ENCODE data around the gene TP53TG5.

Gene TP53TG5

GRCh38 chr20:45345104-45345936, 32.8 kb downstream of the TP53TG5 start:
- DNase-seq (ENCODE audit: low spot score in 2 of 2): no peak
- Mint-ChIP-seq H3K9me3 (no peaks in the 10 kb centered on the region), H3K27ac (ENCODE audit: low read depth) (no peak overlapping the region), H3K27me3 (peaks cover 9% of the 10 kb centered on the region), H3K4me3 (no peak overlapping the region), H3K36me3 (ENCODE audit: insufficient read depth) (no peaks in the 10 kb centered on the region), H3K4me1 (peaks cover 12% of the 10 kb centered on the region)
- ATAC-seq (replicated peaks; ENCODE audit: extremely low read depth, poor library complexity, severe bottlenecking): no peak

GRCh38 chr20:45344168-45344860, 33.8 kb downstream of the TP53TG5 start:
- Mint-ChIP-seq H3K36me3 (ENCODE audit: insufficient read depth) (no peaks in the 10 kb centered on the region), H3K4me3 (no peak overlapping the region), H3K27me3 (peaks cover 9% of the 10 kb centered on the region), H3K27ac (ENCODE audit: low read depth) (no peak overlapping the region), H3K4me1 (peaks cover 12% of the 10 kb centered on the region), H3K9me3 (no peaks in the 10 kb centered on the region)
- DNase-seq (ENCODE audit: low spot score in 2 of 2) (no peak), ATAC-seq (replicated peaks; ENCODE audit: extremely low read depth, poor library complexity, severe bottlenecking) (no peak)

- no peaks in the 10 kb centered on the region for H3K9me3 Mint-ChIP-seq
- H3K27me3 Mint-ChIP-seq: peaks cover 9% of the 10 kb centered on the region
- H3K27ac Mint-ChIP-seq (ENCODE audit: low read depth): no peak overlapping the region
- ATAC-seq (replicated peaks; ENCODE audit: extremely low read depth, poor library complexity, severe bottlenecking) (no peak), DNase-seq (ENCODE audit: low spot score in 2 of 2) (no peak)
- H3K4me1 Mint-ChIP-seq: peaks cover 11% of the 10 kb centered on the region
- H3K36me3 Mint-ChIP-seq (ENCODE audit: insufficient read depth): no peaks in the 10 kb centered on the region
- H3K4me3 Mint-ChIP-seq: no peak overlapping the region
Measured at GRCh38 chr20:45343532-45344167, 34.5 kb downstream of the TP53TG5 start.

DNA sequence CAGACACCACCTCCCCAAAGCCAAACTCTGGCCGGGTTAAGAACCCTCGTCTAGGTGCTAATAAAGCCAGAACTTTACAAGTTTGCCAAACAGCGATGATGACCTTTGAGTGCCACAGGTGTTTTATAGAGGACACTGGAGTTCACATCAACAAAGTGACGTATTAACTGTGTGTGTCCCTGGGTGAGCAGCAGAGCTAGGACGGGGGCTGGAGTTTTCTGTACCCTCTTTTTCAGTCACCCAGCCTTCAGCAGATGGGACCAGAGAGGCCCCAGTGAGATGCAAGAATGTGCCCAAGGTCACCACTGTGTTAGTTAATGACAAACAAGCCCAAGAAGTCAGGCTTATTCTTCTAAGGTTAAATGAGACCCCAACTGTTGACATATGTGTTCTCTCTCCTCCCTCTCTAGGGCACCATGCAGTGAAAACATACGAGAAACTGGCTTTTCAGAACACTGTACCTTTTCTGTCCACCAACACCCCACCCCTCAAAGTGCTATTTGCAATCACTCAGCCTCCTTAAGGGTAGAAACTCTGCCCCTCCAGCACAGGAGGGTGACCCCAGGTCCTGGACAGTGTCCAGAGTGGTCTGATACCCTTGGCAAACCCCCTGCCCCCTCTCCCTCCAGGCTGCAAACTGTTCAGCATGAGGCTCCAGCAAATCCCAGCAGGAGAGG, 35.1 kb downstream of the TP53TG5 start:
- peaks cover 9% of the 10 kb centered on the region for H3K27me3 Mint-ChIP-seq
- no peak overlapping the region for H3K27ac Mint-ChIP-seq (ENCODE audit: low read depth)

DNA sequence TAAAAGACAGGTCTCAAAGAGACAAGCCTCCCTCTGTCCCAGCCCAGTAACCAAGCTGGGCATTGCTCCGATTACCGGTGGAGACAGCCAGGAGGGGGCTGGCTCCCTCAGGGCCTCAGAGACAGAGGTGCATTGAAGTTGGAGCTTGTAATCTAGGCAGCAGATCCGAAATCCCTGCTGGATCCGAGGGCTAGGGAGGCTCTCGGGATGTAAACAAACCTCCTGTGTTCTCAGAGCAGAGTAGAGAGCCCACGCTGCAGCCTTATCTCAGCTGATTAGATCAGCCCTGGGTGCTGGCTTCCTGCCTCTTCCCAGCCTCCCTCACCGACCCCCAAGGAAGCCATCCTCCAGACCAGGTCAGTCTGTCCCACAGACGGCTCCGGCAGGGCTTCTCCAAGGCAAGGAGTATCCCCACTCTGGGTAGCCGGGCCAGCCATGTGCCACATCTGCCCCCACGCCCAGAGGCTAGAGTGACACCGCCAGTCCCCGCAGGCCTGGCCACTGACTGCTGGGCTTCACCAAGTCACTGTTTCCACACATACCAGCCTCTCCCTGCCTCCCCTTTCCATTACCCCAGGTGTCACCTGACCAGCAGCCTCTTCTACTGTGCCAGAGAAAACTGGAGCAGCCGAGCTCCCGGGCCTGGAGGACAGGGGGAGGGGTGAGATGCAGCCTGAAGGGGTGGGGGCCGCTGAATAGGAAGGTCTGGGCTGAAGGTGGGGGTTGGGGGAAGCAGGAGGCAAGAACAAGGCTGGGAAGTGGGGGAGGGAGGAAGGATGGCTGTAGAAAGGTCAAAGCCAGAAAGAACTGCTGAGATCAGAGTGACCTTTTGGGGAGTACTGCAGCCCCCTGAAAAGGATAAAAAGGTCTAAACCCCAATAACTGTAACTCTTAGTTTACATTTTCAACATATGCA, 35.9 kb downstream of the TP53TG5 start:
- H3K27ac Mint-ChIP-seq (ENCODE audit: low read depth): no peak overlapping the region
- no peaks in the 10 kb centered on the region for H3K9me3 Mint-ChIP-seq
- DNase-seq (ENCODE audit: low spot score in 2 of 2): no peak
- no peaks in the 10 kb centered on the region for H3K36me3 Mint-ChIP-seq (ENCODE audit: insufficient read depth)
- no peak overlapping the region for H3K4me3 Mint-ChIP-seq
- H3K4me1 Mint-ChIP-seq: peaks cover under 1% of the 10 kb centered on the region
- H3K27me3 Mint-ChIP-seq: peaks cover 9% of the 10 kb centered on the region
- no peak for ATAC-seq (replicated peaks; ENCODE audit: extremely low read depth, poor library complexity, severe bottlenecking)

More for the DNA sequence above, 35.1 kb downstream of the TP53TG5 start:
- H3K4me1 Mint-ChIP-seq: peaks cover 7% of the 10 kb centered on the region
- no peak overlapping the region for H3K4me3 Mint-ChIP-seq
- ATAC-seq (replicated peaks; ENCODE audit: extremely low read depth, poor library complexity, severe bottlenecking) (no peak), DNase-seq (ENCODE audit: low spot score in 2 of 2) (no peak)
- no peaks in the 10 kb centered on the region for H3K36me3 Mint-ChIP-seq (ENCODE audit: insufficient read depth)
- H3K9me3 Mint-ChIP-seq: no peaks in the 10 kb centered on the region

- Mint-ChIP-seq H3K27me3 (peaks cover 3% of the 10 kb centered on the region), H3K4me3 (no peak overlapping the region), H3K9me3 (no peaks in the 10 kb centered on the region), H3K27ac (ENCODE audit: low read depth) (no peak overlapping the region), H3K4me1 (no peaks in the 10 kb centered on the region), H3K36me3 (ENCODE audit: insufficient read depth) (no peaks in the 10 kb centered on the region)
- no peak for ATAC-seq (replicated peaks; ENCODE audit: extremely low read depth, poor library complexity, severe bottlenecking)
- DNase-seq (ENCODE audit: low spot score in 2 of 2): no peak
Measured at GRCh38 chr20:45341579-45341938, 36.6 kb downstream of the TP53TG5 start.

- H3K4me3 Mint-ChIP-seq: no peak overlapping the region
- no peaks in the 10 kb centered on the region for H3K36me3 Mint-ChIP-seq (ENCODE audit: insufficient read depth)
- DNase-seq (ENCODE audit: low spot score in 2 of 2): no peak
- ATAC-seq (replicated peaks; ENCODE audit: extremely low read depth, poor library complexity, severe bottlenecking): no peak
- H3K27me3 Mint-ChIP-seq: no peaks in the 10 kb centered on the region
- H3K9me3 Mint-ChIP-seq: no peaks in the 10 kb centered on the region
- no peaks in the 10 kb centered on the region for H3K4me1 Mint-ChIP-seq
- H3K27ac Mint-ChIP-seq (ENCODE audit: low read depth): no peak overlapping the region
Measured at GRCh38 chr20:45340951-45341350, 37.2 kb downstream of the TP53TG5 start.

GRCh38 chr20:45340236-45340847, 37.8 kb downstream of the TP53TG5 start:
- H3K9me3 Mint-ChIP-seq: no peaks in the 10 kb centered on the region
- DNase-seq (ENCODE audit: low spot score in 2 of 2): no peak
- no peaks in the 10 kb centered on the region for H3K36me3 Mint-ChIP-seq (ENCODE audit: insufficient read depth)
- no peaks in the 10 kb centered on the region for H3K27me3 Mint-ChIP-seq
- no peaks in the 10 kb centered on the region for H3K4me1 Mint-ChIP-seq
- no peak overlapping the region for H3K4me3 Mint-ChIP-seq
- no peak overlapping the region for H3K27ac Mint-ChIP-seq (ENCODE audit: low read depth)
- no peak for ATAC-seq (replicated peaks; ENCODE audit: extremely low read depth, poor library complexity, severe bottlenecking)

GRCh38 chr20:45339799-45340198, 38.3 kb downstream of the TP53TG5 start:
- ATAC-seq (replicated peaks; ENCODE audit: extremely low read depth, poor library complexity, severe bottlenecking) (no peak), DNase-seq (ENCODE audit: low spot score in 2 of 2) (no peak)
- no peak overlapping the region for H3K4me3 Mint-ChIP-seq
- no peaks in the 10 kb centered on the region for H3K4me1 Mint-ChIP-seq
- H3K36me3 Mint-ChIP-seq (ENCODE audit: insufficient read depth): no peaks in the 10 kb centered on the region
- H3K27ac Mint-ChIP-seq (ENCODE audit: low read depth): no peak overlapping the region
- no peaks in the 10 kb centered on the region for H3K9me3 Mint-ChIP-seq
- no peaks in the 10 kb centered on the region for H3K27me3 Mint-ChIP-seq

- DNase-seq (ENCODE audit: low spot score in 2 of 2) (no peak), ATAC-seq (replicated peaks; ENCODE audit: extremely low read depth, poor library complexity, severe bottlenecking) (no peak)
- no peaks in the 10 kb centered on the region for H3K36me3 Mint-ChIP-seq (ENCODE audit: insufficient read depth)
- no peak overlapping the region for H3K4me3 Mint-ChIP-seq
- H3K9me3 Mint-ChIP-seq: no peaks in the 10 kb centered on the region
- H3K27me3 Mint-ChIP-seq: no peaks in the 10 kb centered on the region
- peak overlapping the region; percentile 30 for H3K27ac Mint-ChIP-seq (ENCODE audit: low read depth)
- H3K4me1 Mint-ChIP-seq: no peaks in the 10 kb centered on the region
Measured at GRCh38 chr20:45339084-45339483, 39.0 kb downstream of the TP53TG5 start.

DNA sequence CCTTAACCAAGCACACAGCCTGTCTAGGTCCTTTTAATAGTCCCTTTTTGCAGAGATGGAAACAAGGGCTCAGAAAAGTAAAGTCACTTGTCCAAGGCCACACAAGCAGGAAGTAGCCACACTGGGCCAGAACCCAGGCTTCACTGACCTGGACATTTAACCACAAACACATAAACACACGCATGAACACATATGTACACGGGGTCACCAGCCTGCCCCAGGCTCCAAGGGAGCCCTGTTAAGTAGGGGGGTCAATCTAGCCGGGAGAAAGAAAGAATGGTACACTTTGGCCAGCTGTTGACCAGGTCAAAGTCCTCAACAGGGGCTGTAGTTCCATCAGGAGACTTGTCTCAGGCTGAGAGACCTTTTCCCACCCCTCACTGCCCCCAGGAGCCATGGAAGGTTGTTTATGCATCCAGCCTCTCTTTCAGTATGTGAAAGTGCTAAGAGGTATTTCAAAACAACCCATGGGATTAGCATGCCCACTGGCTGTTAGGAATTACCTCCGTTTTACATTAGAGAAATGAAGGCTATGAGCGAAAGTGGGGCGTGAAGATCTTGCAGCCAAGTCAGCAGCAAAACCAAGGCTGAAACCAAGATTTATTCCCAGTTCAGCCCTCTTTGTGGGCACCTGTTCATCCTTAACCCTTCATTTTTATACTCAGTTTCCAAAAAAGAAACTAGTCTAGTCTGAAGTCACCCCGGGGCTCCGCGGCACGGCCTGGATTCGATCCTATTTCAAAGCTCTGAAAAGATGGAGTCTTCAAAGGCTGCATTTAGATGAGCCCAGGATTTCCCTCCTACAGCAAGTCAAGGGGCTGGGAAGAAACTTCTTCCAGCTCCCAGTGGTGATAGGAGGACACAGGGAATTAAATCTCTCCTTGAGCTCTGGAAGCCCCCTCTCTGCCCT, 39.7 kb downstream of the TP53TG5 start:
- peak overlapping the region; percentile 30 for H3K27ac Mint-ChIP-seq (ENCODE audit: low read depth)
- ATAC-seq (replicated peaks; ENCODE audit: extremely low read depth, poor library complexity, severe bottlenecking): no peak
- no peaks in the 10 kb centered on the region for H3K36me3 Mint-ChIP-seq (ENCODE audit: insufficient read depth)
- no peaks in the 10 kb centered on the region for H3K27me3 Mint-ChIP-seq
- no peaks in the 10 kb centered on the region for H3K4me1 Mint-ChIP-seq
- no peak for DNase-seq (ENCODE audit: low spot score in 2 of 2)
- H3K4me3 Mint-ChIP-seq: no peak overlapping the region
- no peaks in the 10 kb centered on the region for H3K9me3 Mint-ChIP-seq

Data from central memory CD8-positive, alpha-beta T cell (primary cell).